Hepatocyte (in vitro differentiated cells): ENCODE measurements around the gene TRAF3. TPM values are rescaled to one million over a fixed set of nuclear protein-coding genes. Genes with fewer than 3 reads are reported as not detected.

Experiments used
- DNase-seq: peaks from one replicate; pipeline ENCODE4 v3.0.0-alpha.2; 2016; ENCODE audit warnings: low spot score
- H2AFZ ChIP-seq: fragments of 200-600 bp; sonication (generic); 2 replicates; pipeline ENCODE4 v1.6.0; 2016; ENCODE audit warnings: antibody characterized with exemption, mild to moderate bottlenecking
- H3K27ac ChIP-seq: fragments of 200-600 bp; sonication (generic); 2 replicates; pipeline ENCODE4 v1.5.1; 2016; ENCODE audit warnings: mild to moderate bottlenecking
- H3K27me3 ChIP-seq: fragments of 200-600 bp; sonication (generic); 2 replicates; pipeline ENCODE4 v1.6.1; 2016
- H3K36me3 ChIP-seq: fragments of 200-600 bp; sonication (generic); replicated peaks from 2 replicates; pipeline ENCODE4 v1.5.1; 2016; ENCODE audit warnings: low read depth; ENCODE audit not compliant: insufficient read depth
- H3K4me1 ChIP-seq: fragments of 200-600 bp; sonication (generic); 2 replicates; pipeline ENCODE4 v1.5.1; 2016; ENCODE audit warnings: mild to moderate bottlenecking, moderate library complexity; ENCODE audit not compliant: insufficient read depth
- H3K4me2 ChIP-seq: fragments of 200-600 bp; sonication (generic); 2 replicates; pipeline ENCODE4 v1.6.0; 2016
- H3K4me3 ChIP-seq: fragments of 200-600 bp; sonication (generic); 2 replicates; pipeline ENCODE4 v1.5.1; 2016; ENCODE audit warnings: mild to moderate bottlenecking
- H3K79me2 ChIP-seq: fragments of 200-600 bp; sonication (generic); 2 replicates; pipeline ENCODE4 v1.6.0; 2017; ENCODE audit warnings: mild to moderate bottlenecking
- H3K9me2 ChIP-seq: fragments of 200-600 bp; sonication (generic); replicated peaks from 2 replicates; pipeline ENCODE4 v1.6.0; 2017; ENCODE audit warnings: mild to moderate bottlenecking; ENCODE audit not compliant: insufficient read depth
- H3K9me3 ChIP-seq: fragments of 200-600 bp; sonication (generic); 2 replicates; pipeline ENCODE4 v1.5.1; 2016; ENCODE audit warnings: low read depth, mild to moderate bottlenecking
- H4K20me1 ChIP-seq: fragments of 200-600 bp; sonication (generic); 2 replicates; pipeline ENCODE4 v1.6.0; 2016; ENCODE audit warnings: mild to moderate bottlenecking; ENCODE audit not compliant: insufficient read depth, poor library complexity, severe bottlenecking
- CTCF ChIP-seq: fragments of 200-600 bp; sonication (generic); IDR thresholded peaks from 2 replicates; pipeline ENCODE4 v1.5.1; 2016; ENCODE audit warnings: antibody characterized with exemption, mild to moderate bottlenecking; ENCODE audit not compliant: poor library complexity
- EZH2 ChIP-seq: fragments of 200-600 bp; sonication (generic); IDR thresholded peaks from 2 replicates; pipeline ENCODE4 v1.6.1; 2016; ENCODE audit warnings: antibody characterized with exemption, mild to moderate bottlenecking, borderline replicate concordance
- EZH2phosphoT487 ChIP-seq: fragments of 200-600 bp; sonication (generic); IDR thresholded peaks from one replicate; pipeline ENCODE4 v1.6.1; 2018; ENCODE audit warnings: antibody characterized with exemption, mild to moderate bottlenecking, low read depth, moderate library complexity; ENCODE audit not compliant: unreplicated experiment, severe bottlenecking
- WGBS: methylation state at CpG from one replicate; pipeline ENCODE4 v1.1.6; 2016; ENCODE audit warnings: low lambda C conversion rate; ENCODE audit errors: missing lambda C conversion rate; 5-methylcytosine and 5-hydroxymethylcytosine counted together
- polyA plus RNA-seq: library from polyadenylated mRNA; unstranded; fragments of >200 nt; fragmentation: Nextera tagmentation; extraction: Ambion mirVana; gene quantifications from 2 replicates; pipeline ENCODE4 v1.2.1, GENCODE V29; 2016
- total RNA-seq: library from RNA; depleted of rRNA; stranded (reverse); fragments of >200 nt; gene quantifications from 2 replicates; pipeline ENCODE4 v1.2.3, GENCODE V29; 2014

The TRAF3 gene
- total and polyA plus RNA-seq, 2 experiments from 2014 or later: 8.0 to 15.8 TPM

DNA sequence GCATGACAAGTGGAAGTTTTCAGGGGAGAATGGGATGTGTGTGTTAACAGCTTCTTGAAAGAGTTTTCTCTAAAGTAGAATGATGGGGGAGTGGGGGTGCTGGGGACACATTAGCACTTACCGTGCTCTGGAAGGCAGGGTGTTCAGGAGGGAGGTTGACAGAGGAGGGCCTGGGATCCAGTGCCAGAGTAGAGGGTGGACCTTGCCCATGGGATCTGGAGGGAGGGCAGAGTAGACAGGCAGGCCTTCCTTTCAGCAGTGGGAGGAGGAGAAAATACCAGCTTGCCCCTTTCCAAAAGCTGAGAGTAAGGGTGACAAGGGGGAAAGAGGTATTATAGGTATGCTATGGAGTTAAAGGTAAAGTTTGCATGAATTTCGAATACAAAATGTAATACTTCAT, 40.1 kb downstream of the TRAF3 start:
- Histone ChIP-seq H3K27me3 (no peaks in the 10 kb centered on the region), H4K20me1 (no peaks in the 10 kb centered on the region), H3K4me2 (no peak overlapping the region), H3K79me2 (peaks cover 76% of the 10 kb centered on the region), H2AFZ (no peak overlapping the region), H3K36me3 (no peaks in the 10 kb centered on the region), H3K27ac (no peak overlapping the region), H3K4me3 (no peak overlapping the region), H3K9me3 (no peaks in the 10 kb centered on the region), H3K9me2 (no peaks in the 10 kb centered on the region), H3K4me1 (no peaks in the 10 kb centered on the region)
- 92% methylated on average over 2 of the region's 2 CpGs for WGBS
- no peak for DNase-seq
- no peak for TF ChIP-seq EZH2
- no peak for TF ChIP-seq EZH2phosphoT487

- peak overlapping the region; percentile 67 for H3K4me2 ChIP-seq
- 85% methylated on average over 10 of the region's 10 CpGs for WGBS
- no peak for TF ChIP-seq CTCF
- TF ChIP-seq EZH2phosphoT487: no peak
- TF ChIP-seq EZH2: no peak
- H3K27ac ChIP-seq: no peak overlapping the region
- no peak overlapping the region for H3K4me3 ChIP-seq
- no peaks in the 10 kb centered on the region for H3K9me3 ChIP-seq
- no peak for DNase-seq
- H3K36me3 ChIP-seq: no peaks in the 10 kb centered on the region
- no peaks in the 10 kb centered on the region for H3K4me1 ChIP-seq
- H2AFZ ChIP-seq: no peak overlapping the region
- no peaks in the 10 kb centered on the region for H3K9me2 ChIP-seq
- peaks cover 83% of the 10 kb centered on the region for H3K79me2 ChIP-seq
- H3K27me3 ChIP-seq: no peaks in the 10 kb centered on the region
- no peaks in the 10 kb centered on the region for H4K20me1 ChIP-seq
Measured at GRCh38 chr14:102817942-102818940, 41.0 kb downstream of the TRAF3 start.

DNA sequence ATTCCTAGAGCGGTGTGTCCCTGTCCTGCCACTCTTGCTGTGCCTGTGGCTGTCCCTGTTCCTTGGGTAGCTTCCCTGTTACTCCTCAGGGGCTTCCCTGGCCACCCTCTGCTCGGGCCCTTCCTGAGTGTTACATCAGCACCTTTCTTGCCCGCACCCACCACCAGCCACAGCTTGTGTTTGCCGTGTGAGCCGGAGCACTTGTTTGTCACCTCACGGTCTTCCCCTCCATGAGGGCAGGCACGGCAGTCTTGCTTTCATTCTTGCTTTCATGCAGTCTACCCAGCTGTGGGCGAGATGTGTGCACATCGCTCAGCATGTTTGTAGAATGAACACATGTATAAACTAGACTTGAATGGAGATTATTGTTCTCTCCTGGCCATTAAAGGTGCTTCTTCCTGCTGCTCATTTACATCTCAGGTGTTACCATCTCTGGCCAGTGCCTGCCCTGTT, 42.0 kb downstream of the TRAF3 start:
- H3K4me2 ChIP-seq: peak overlapping the region; percentile 67
- 65% methylated on average over 9 of the region's 9 CpGs for WGBS
- no peaks in the 10 kb centered on the region for H3K27me3 ChIP-seq
- no peaks in the 10 kb centered on the region for H3K9me3 ChIP-seq
- H3K4me3 ChIP-seq: no peak overlapping the region
- H3K79me2 ChIP-seq: peaks cover 84% of the 10 kb centered on the region
- H3K9me2 ChIP-seq: no peaks in the 10 kb centered on the region
- H3K4me1 ChIP-seq: no peaks in the 10 kb centered on the region
- H4K20me1 ChIP-seq: no peaks in the 10 kb centered on the region
- peak; percentile 45 for DNase-seq
- H2AFZ ChIP-seq: no peak overlapping the region
- TF ChIP-seq EZH2: no peak
- no peak for TF ChIP-seq EZH2phosphoT487
- no peak for TF ChIP-seq CTCF
- H3K27ac ChIP-seq: peak overlapping the region; percentile 63
- H3K36me3 ChIP-seq: no peaks in the 10 kb centered on the region

DNA sequence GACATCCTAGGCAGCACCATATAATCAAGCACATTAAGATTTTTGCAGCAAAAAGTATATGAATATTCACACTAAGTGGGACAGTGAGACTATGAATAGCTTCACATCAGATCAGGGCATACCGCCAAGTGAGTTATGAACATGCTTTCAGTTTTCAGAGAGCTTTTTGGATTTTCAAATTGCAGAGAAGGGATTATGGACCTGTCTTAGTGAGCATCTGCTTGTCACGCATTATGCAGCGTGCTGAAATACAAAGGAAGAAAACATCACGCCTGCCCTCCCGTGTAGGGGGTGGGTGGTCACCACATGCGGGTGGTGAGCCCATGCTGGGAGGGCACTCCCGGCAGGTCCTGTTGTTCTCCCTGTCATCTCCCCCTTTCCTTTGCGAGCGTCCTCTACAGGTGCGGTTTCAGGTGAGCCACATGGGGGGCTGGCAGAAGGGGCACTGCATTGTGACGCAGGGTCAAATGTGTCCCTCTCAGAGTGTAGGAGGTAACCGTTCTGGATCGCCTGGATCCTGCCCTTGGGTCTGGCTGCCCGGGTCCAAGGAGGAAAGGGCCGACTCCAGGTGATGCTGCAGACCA, 42.6 kb downstream of the TRAF3 start:
- H3K27ac ChIP-seq: peak overlapping the region; percentile 63
- DNase-seq: no peak
- no peaks in the 10 kb centered on the region for H4K20me1 ChIP-seq

More for the DNA sequence above, 42.6 kb downstream of the TRAF3 start:
- 91% methylated on average over 15 of the region's 15 CpGs for WGBS
- Histone ChIP-seq H3K9me3 (no peaks in the 10 kb centered on the region), H3K79me2 (peaks cover 80% of the 10 kb centered on the region), H3K36me3 (no peaks in the 10 kb centered on the region), H3K4me2 (peak overlapping the region; percentile 67), H3K4me1 (no peaks in the 10 kb centered on the region), H2AFZ (no peak overlapping the region), H3K9me2 (no peaks in the 10 kb centered on the region), H3K27me3 (no peaks in the 10 kb centered on the region), H3K4me3 (no peak overlapping the region)
- no peak for TF ChIP-seq EZH2
- no peak for TF ChIP-seq CTCF
- no peak for TF ChIP-seq EZH2phosphoT487
